IMR-90 (cell line): ENCODE results near the gene LAMA3. TPM values are rescaled to one million over a fixed set of nuclear protein-coding genes. Genes with fewer than 3 reads are reported as not detected.
"Not testable (repeated sequence)": the region's sequence is repeated elsewhere in the genome, so short reads cannot be mapped to it uniquely, and the experiment has no call there.

Experiments used
- ATAC-seq: fragments of 200-7000 bp; cut with Tn5 transposase; 2 replicates; pipeline ENCODE4 v1.9.1; 2020; ENCODE audit warnings: low read depth, mild to moderate bottlenecking, moderate library complexity
- BruUV-seq: library from RNA; stranded (reverse); fragments of 400-500 nt; replicated peaks from 2 replicates; lab custom pipeline; 2021; lab: Mats Ljungman, UMichigan
- CTCF ChIA-PET: fragments of 300-600 bp; formaldehyde crosslinking; extraction: SDS; loops from one replicate; lab custom pipeline; 2021; ENCODE audit warnings: antibody characterized with exemption; lab: Yijun Ruan, JAX
- POLR2A ChIA-PET: fragments of 300-600 bp; sonication (Branson Sonifier 250); formaldehyde crosslinking; loops from one replicate; lab custom pipeline; 2022; ENCODE audit warnings: antibody characterized with exemption; ENCODE audit not compliant: unreplicated experiment; lab: Charles Lee
- DNase-seq: peaks from one replicate; pipeline ENCODE4 v3.0.0; 2013
- H2AFZ ChIP-seq: replicated peaks from 2 replicates; pipeline ENCODE3; 2013; ENCODE audit warnings: low read length, mild to moderate bottlenecking; ENCODE audit not compliant: poor library complexity
- H2AK5ac ChIP-seq: 2 replicates; pipeline ENCODE4 v1.6.1; 2013; ENCODE audit warnings: low read depth, low read length, inconsistent platforms
- H2AK9ac ChIP-seq: replicated peaks from 2 replicates; pipeline ENCODE3; 2013; ENCODE audit warnings: mild to moderate bottlenecking, low read depth, low read length, moderate library complexity; ENCODE audit not compliant: poor library complexity
- H2BK120ac ChIP-seq: 2 replicates; pipeline ENCODE4 v1.6.1; 2013; ENCODE audit warnings: low read depth, low read length, inconsistent platforms
- H2BK15ac ChIP-seq: 3 replicates; pipeline ENCODE4 v1.6.1; 2013; ENCODE audit warnings: low read depth, low read length, inconsistent platforms
- H2BK20ac ChIP-seq: 2 replicates; pipeline ENCODE4 v1.6.1; 2013; ENCODE audit warnings: low read depth, mild to moderate bottlenecking, inconsistent platforms, low read length, moderate library complexity
- H2BK5ac ChIP-seq: 2 replicates; pipeline ENCODE4 v1.6.1; 2013; ENCODE audit warnings: mild to moderate bottlenecking, low read depth, low read length, inconsistent platforms; ENCODE audit not compliant: poor library complexity, severe bottlenecking
- H3K14ac ChIP-seq: replicated peaks from 2 replicates; pipeline ENCODE4 v1.6.1; 2013; ENCODE audit warnings: low read depth, low read length, inconsistent platforms
- H3K18ac ChIP-seq: 2 replicates; pipeline ENCODE4 v1.6.1; 2013; ENCODE audit warnings: low read depth, low read length, control low read depth
- H3K23ac ChIP-seq: 2 replicates; pipeline ENCODE4 v1.6.1; 2013; ENCODE audit warnings: low read depth, low read length, inconsistent platforms
- H3K27ac ChIP-seq: 2 replicates; pipeline ENCODE4 v1.5.1; 2013; ENCODE audit warnings: mild to moderate bottlenecking, control low read depth, low read length; ENCODE audit not compliant: insufficient read depth
- H3K27me3 ChIP-seq: 2 replicates; pipeline ENCODE4 v1.6.1; 2013; ENCODE audit warnings: low read length; ENCODE audit not compliant: control insufficient read depth, insufficient read depth
- H3K36me3 ChIP-seq: 2 replicates; pipeline ENCODE4 v1.6.1; 2013; ENCODE audit warnings: low read length, mixed read lengths; ENCODE audit not compliant: control insufficient read depth, insufficient read depth
- H3K4ac ChIP-seq: 2 replicates; pipeline ENCODE4 v1.6.1; 2013; ENCODE audit warnings: low read depth, low read length, inconsistent platforms
- H3K4me1 ChIP-seq: 2 replicates; pipeline ENCODE4 v1.6.1; 2013; ENCODE audit warnings: low read length, mixed read lengths; ENCODE audit not compliant: control insufficient read depth, insufficient read depth
- H3K4me2 ChIP-seq: 2 replicates; pipeline ENCODE4 v1.6.1; 2013; ENCODE audit warnings: low read depth, mild to moderate bottlenecking, control low read depth, low read length, moderate library complexity
- H3K4me3 ChIP-seq: 2 replicates; pipeline ENCODE4 v1.5.1; 2013; ENCODE audit warnings: low read depth, mild to moderate bottlenecking, control low read depth, low read length, moderate library complexity; ENCODE audit not compliant: insufficient read depth
- H3K56ac ChIP-seq: 2 replicates; pipeline ENCODE4 v1.6.1; 2013; ENCODE audit warnings: low read length, inconsistent platforms; ENCODE audit not compliant: insufficient read depth; ENCODE audit errors: extremely low read depth
- H3K79me1 ChIP-seq, 2 experiments: 2 replicates each; pipeline ENCODE4 v1.6.1; 2013; ENCODE audit warnings: low read length in 2 of 2, inconsistent platforms in 1 of 2, low read depth in 1 of 2
- H3K9ac ChIP-seq: 2 replicates; pipeline ENCODE4 v1.6.1; 2013; ENCODE audit warnings: low read depth, low read length, control low read depth
- H3K9me1 ChIP-seq: 2 replicates; pipeline ENCODE4 v1.6.1; 2013; ENCODE audit warnings: low read length, inconsistent platforms; ENCODE audit not compliant: insufficient read depth
- H3K9me3 ChIP-seq: 2 replicates; pipeline ENCODE4 v1.6.1; 2013; ENCODE audit warnings: low read length; ENCODE audit not compliant: control insufficient read depth, insufficient read depth
- H4K20me1 ChIP-seq: 2 replicates; pipeline ENCODE4 v1.6.1; 2013; ENCODE audit warnings: low read length, inconsistent platforms; ENCODE audit not compliant: insufficient read depth
- H4K5ac ChIP-seq: 2 replicates; pipeline ENCODE4 v1.6.1; 2013; ENCODE audit warnings: mild to moderate bottlenecking, low read depth, low read length, control low read depth
- H4K8ac ChIP-seq, 2 experiments: 2 replicates each; pipeline ENCODE4 v1.6.1; 2013; ENCODE audit warnings: low read depth in 2 of 2, low read length in 2 of 2, control low read depth in 1 of 2, inconsistent platforms in 1 of 2
- H4K91ac ChIP-seq: 2 replicates; pipeline ENCODE4 v1.6.1; 2013; ENCODE audit warnings: low read depth, low read length, inconsistent platforms; ENCODE audit not compliant: insufficient read depth
- MAFK ChIP-seq: IDR thresholded peaks from 2 replicates; pipeline ENCODE4 v1.6.1; 2012; ENCODE audit warnings: low read depth, low read length, improper control_type of control experiment
- WGBS, 2 experiments: methylation state at CpG; one replicate each; pipeline versions ENCODE4 v1.1.5 to v1.1.7; 2013; ENCODE audit warnings: missing lambda C conversion rate in 2 of 2; ENCODE audit not compliant: insufficient read length in 1 of 2; ENCODE audit errors: extremely low coverage in 2 of 2; 5-methylcytosine and 5-hydroxymethylcytosine counted together
- dilution Hi-C: fragments of 300-500 bp; cut with HindIII; formaldehyde crosslinking; loops from one replicate; pipeline ENCODE4 v1.14.3; 2018; ENCODE audit warnings: low sequenced_read_pairs; ENCODE audit not compliant: unreplicated experiment
- in situ Hi-C: fragments of 300-500 bp; cut with MboI; formaldehyde crosslinking; loops from 3 replicates; pipeline ENCODE4 v1.14.3; 2019; ENCODE audit warnings: low sequenced_read_pairs, inconsistent platforms, mixed read lengths
- intact Hi-C: fragments of 100-400 bp; cut with micrococcal nuclease; formaldehyde crosslinking; loops from 2 replicates; pipeline ENCODE4 v1.10.0; 2022
- polyA plus RNA-seq, 3 experiments: library from polyadenylated mRNA; depleted of rRNA; stranded (reverse); fragments of >200 nt; gene quantifications; 2 replicates each; pipeline ENCODE4 v1.2.3, GENCODE V29; 2012; ENCODE audit warnings: low replicate concordance in 1 of 3
- total RNA-seq: library from RNA; depleted of rRNA; stranded (reverse); fragments of >200 nt; gene quantifications from 2 replicates; pipeline ENCODE4 v1.2.3, GENCODE V29; 2012

Gene LAMA3
- total and polyA plus RNA-seq, 2 of the 4 experiments (the other 2 are of a cell fraction), result 0.18 to 0.19 TPM

GRCh38 chr18:23714576-23714975 lies 25.3 kb downstream of the LAMA3 start:
- H3K4me2 ChIP-seq, result no peak overlapping the region
- H3K79me1 ChIP-seq, result no peaks in the 10 kb centered on the region
- ChIA-PET CTCF (interaction anchor here (1.0 kb wide), 1 partner anchor 11 kb away, joined by 3 read pairs; no protein-coding TSS in a partner anchor), POLR2A (interaction anchor here (0.5 kb wide), 1 partner anchor 490 kb away, joined by 4 read pairs; no protein-coding TSS in a partner anchor)
- no peak overlapping the region for H3K56ac ChIP-seq
- no peak overlapping the region for H2AFZ ChIP-seq
- no peak overlapping the region for H2BK120ac ChIP-seq
- ATAC-seq (no peak), DNase-seq (no peak)
- H2BK20ac ChIP-seq, result no peak overlapping the region
- no peak overlapping the region for H2AK5ac ChIP-seq
- H3K9me3 ChIP-seq, result no peaks in the 10 kb centered on the region
- in situ Hi-C loops, result no loop called here
- BruUV-seq, result no TSS peak
- no peak overlapping the region for H3K18ac ChIP-seq
- no CpG with 5 or more reads among the region's 4 CpGs for WGBS, 2 experiments
- H3K23ac ChIP-seq, result no peak overlapping the region
- H4K8ac ChIP-seq, result no peak overlapping the region
- no peaks in the 10 kb centered on the region for H3K27me3 ChIP-seq
- no peak overlapping the region for H3K9ac ChIP-seq
- H4K5ac ChIP-seq, result no peak overlapping the region
- dilution Hi-C loops, result no loop called here
- H2BK15ac ChIP-seq, result no peak overlapping the region
- intact Hi-C loops, result no loop called here
- H4K91ac ChIP-seq, result no peak overlapping the region
- peaks cover 10% of the 10 kb centered on the region for H3K4me1 ChIP-seq
- H2AK9ac ChIP-seq, result no peak overlapping the region
- no peak overlapping the region for H3K27ac ChIP-seq
- no peak overlapping the region for H3K4me3 ChIP-seq
- no peak overlapping the region for H3K14ac ChIP-seq
- TF ChIP-seq MAFK, result no peak
- no peak overlapping the region for H2BK5ac ChIP-seq
- H4K20me1 ChIP-seq, result peaks cover 8% of the 10 kb centered on the region; the same call in 1 of the 2 replicates
- H3K9me1 ChIP-seq, result 0 out of 2 replicates have a peak, but pooled peaks cover 7% of the 10 kb centered on the region
- no peak overlapping the region for H3K4ac ChIP-seq
- H3K36me3 ChIP-seq, result no peaks in the 10 kb centered on the region

DNA sequence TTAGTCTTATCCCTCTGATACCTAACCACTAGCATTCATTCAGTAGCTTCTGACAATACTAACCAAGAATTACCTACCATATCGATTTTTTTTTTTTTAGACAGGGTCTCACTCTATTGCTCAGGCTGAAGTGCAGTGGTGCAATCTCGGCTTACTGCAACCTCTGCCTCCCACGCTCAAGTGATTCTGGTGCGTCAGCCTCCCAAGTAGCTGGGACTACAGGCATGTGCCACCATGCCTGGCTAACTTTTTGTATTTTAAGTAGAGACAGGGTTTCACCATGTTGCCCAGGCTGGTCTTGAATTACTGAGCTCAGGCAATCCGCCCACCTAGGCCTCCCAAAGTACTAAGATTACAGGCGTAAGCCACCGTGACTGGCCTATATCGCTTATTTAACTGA lies 26.8 kb downstream of the LAMA3 start:
- ATAC-seq, H3K27ac ChIP-seq, H4K91ac ChIP-seq, H3K23ac ChIP-seq, POLR2A ChIA-PET, dilution Hi-C loops, H3K9me1 ChIP-seq, H3K9ac ChIP-seq, H2BK5ac ChIP-seq, H3K4me3 ChIP-seq, H3K56ac ChIP-seq, H3K4ac ChIP-seq, H2BK15ac ChIP-seq, in situ Hi-C loops, H3K4me2 ChIP-seq, H3K27me3 ChIP-seq, H2BK20ac ChIP-seq, H4K5ac ChIP-seq, H3K36me3 ChIP-seq, H3K9me3 ChIP-seq, H3K79me1 ChIP-seq, DNase-seq, H4K20me1 ChIP-seq, H4K8ac ChIP-seq, H3K18ac ChIP-seq, BruUV-seq, H3K14ac ChIP-seq, H2BK120ac ChIP-seq, H2AFZ ChIP-seq, H2AK9ac ChIP-seq: not testable (repeated sequence)
- WGBS, 2 experiments, result no CpG with 5 or more reads among the region's 8 CpGs
- CTCF ChIA-PET, result interaction anchor here (0.6 to 1.0 kb wide), 2 partner anchors 13 to 291 kb away, joined by 3 read pairs; no protein-coding TSS in a partner anchor
- intact Hi-C loops, result loop anchor here (5.0 kb wide), 1 partner anchor 71 kb away; no protein-coding TSS in a partner anchor
- H3K4me1 ChIP-seq, result peaks cover 10% of the 10 kb centered on the region
- H2AK5ac ChIP-seq, result peak overlapping the region; percentile 62
